Stimulated activated naive CD8-positive, alpha-beta T cell treated with anti-CD3 and anti-CD28 coated beads, Interleukin-15, amount 100 ng/mL, for 72 hours (primary cell): ENCODE measurements around the gene GFY.
"Not testable (repeated sequence)": the region's sequence is repeated elsewhere in the genome, so short reads cannot be mapped to it uniquely, and the experiment has no call there.

ENCODE experiments used
- ATAC-seq: fragments of 150-1000 bp; cut with Tn5 transposase; 2 replicates; pipeline ENCODE4 v1.10.0; 2021; ENCODE audit warnings: mild to moderate bottlenecking, moderate library complexity
- DNase-seq, 2 donors: peaks; one replicate each; pipeline ENCODE4 v3.0.0; 2021 to 2022
- H3K27ac Mint-ChIP-seq, 2 donors: one replicate each; pipeline ENCODE4 v1.8.0; 2022; ENCODE audit warnings: mild to moderate bottlenecking in 2 of 2, mixed read lengths in 2 of 2, moderate library complexity in 2 of 2
- H3K27me3 Mint-ChIP-seq: one replicate; pipeline ENCODE4 v1.8.0; 2022; ENCODE audit warnings: mixed read lengths
- H3K4me1 Mint-ChIP-seq: one replicate; pipeline ENCODE4 v1.8.0; 2022; ENCODE audit warnings: mild to moderate bottlenecking, mixed read lengths
- H3K4me3 Mint-ChIP-seq, 2 donors: one replicate each; pipeline ENCODE4 v1.8.0; 2022; ENCODE audit warnings: mild to moderate bottlenecking in 2 of 2, mixed read lengths in 2 of 2, moderate library complexity in 1 of 2
- H3K9me3 Mint-ChIP-seq, 2 donors: one replicate each; pipeline ENCODE4 v1.8.0; 2022; ENCODE audit warnings: mixed read lengths in 2 of 2

The GFY gene

DNA sequence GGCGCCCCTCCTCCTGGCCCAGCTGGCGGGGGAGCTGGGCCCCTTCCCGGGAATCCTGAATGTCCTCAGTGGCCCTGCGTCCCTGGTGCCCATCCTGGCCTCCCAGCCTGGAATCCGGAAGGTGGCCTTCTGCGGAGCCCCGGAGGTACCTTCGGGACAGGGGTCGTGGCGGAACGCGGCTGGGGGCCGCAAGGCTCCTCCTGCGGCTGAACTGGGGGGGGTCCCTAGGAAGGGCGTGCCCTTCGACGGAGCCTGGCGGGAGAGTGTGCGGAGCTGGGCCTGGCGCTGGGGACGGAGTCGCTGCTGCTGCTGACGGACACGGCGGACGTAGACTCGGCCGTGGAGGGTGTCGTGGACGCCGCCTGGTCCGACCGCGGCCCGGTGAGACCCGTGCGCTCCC, 36.5 kb downstream of the GFY start:
- no peak for DNase-seq
- Mint-ChIP-seq H3K4me1 (peaks cover 29% of the 10 kb centered on the region), H3K9me3 (no peaks in the 10 kb centered on the region), H3K27ac (no peak overlapping the region), H3K4me3 (no peak overlapping the region), H3K27me3 (no peaks in the 10 kb centered on the region)
- ATAC-seq = no peak

DNA sequence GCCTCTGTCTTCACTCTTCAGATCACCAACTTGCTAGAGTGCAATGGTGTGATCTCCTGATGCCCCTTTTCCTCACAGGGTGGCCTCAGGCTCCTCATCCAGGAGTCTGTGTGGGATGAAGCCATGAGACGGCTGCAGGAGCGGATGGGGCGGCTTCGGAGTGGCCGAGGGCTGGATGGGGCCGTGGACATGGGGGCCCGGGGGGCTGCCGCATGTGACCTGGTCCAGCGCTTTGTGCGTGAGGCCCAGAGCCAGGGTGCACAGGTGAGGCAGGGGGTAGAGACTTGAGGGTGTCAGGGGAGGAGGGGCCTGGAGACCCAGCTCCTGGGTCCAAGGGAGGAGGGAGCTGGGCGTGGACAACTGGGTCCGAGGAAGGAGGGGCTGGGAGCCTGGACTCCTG, 37.3 kb downstream of the GFY start:
- ATAC-seq (no peak), DNase-seq (no peak)
- no peaks in the 10 kb centered on the region for H3K27me3 Mint-ChIP-seq
- H3K9me3 Mint-ChIP-seq = no peaks in the 10 kb centered on the region
- H3K4me3 Mint-ChIP-seq = no peak overlapping the region
- H3K4me1 Mint-ChIP-seq = peaks cover 29% of the 10 kb centered on the region
- H3K27ac Mint-ChIP-seq = peak overlapping the region; percentile 5 to 13

DNA sequence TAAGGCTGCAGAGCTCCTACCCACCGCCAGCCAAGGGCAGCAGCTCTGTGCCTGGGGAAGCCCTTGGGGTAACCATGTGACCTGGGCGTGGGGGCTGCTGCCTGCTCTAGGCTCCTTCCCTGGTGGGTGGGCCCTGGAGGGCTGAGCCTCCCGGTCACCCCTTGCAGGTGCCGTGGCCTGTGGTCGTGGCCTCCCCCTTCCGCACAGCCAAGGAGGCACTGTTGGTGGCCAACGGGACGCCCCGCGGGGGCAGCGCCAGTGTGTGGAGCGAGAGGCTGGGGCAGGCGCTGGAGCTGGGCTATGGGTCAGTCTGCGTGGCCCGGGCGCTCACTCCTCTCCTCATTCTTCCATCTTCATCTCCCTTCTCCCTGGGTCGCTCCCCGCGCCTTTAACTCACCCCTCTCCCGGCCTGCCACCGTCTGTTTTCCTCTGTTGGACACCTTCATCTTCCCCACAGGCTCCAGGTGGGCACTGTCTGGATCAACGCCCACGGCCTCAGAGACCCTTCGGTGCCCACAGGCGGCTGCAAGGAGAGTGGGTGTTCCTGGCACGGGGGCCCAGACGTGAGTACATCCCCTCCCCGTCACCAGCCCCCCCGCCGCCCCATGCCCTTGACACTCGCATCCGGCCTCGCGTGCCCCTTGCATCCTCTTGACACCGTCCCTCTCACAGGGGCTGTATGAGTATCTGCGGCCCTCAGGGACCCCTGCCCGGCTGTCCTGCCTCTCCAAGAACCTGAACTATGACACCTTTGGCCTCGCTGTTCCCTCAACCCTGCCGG, 39.0 kb downstream of the GFY start:
- peaks cover 30% of the 10 kb centered on the region for H3K4me1 Mint-ChIP-seq
- no peaks in the 10 kb centered on the region for H3K27me3 Mint-ChIP-seq
- no peak overlapping the region for H3K27ac Mint-ChIP-seq
- DNase-seq = no peak
- no peak for ATAC-seq
- H3K4me3 Mint-ChIP-seq = no peak overlapping the region
- no peaks in the 10 kb centered on the region for H3K9me3 Mint-ChIP-seq

DNA sequence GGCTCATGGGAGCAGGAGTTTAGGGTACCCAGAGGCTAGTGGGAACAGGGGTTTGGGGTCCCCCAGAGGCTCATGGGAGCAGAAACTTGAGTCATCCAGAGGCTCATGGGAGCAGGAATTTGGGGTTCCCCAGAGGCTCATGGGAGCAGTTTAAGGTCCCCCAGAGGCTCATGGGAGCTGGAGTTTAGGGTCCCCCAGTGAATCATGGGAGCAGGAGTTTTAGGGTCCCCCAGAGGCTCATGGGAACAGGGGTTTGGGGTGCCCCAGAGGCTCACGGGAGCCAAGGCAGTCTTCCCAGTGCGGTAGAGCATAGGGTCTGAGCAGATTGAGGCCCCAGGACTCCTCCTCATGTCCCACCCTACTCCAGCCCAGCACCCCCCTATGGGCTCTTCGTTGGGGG, 40.2 kb downstream of the GFY start:
- H3K27me3 Mint-ChIP-seq = no peaks in the 10 kb centered on the region
- no peak for DNase-seq
- ATAC-seq = no peak
- H3K27ac Mint-ChIP-seq = peak overlapping the region; percentile 34 to 52
- no peaks in the 10 kb centered on the region for H3K9me3 Mint-ChIP-seq
- H3K4me1 Mint-ChIP-seq = peaks cover 42% of the 10 kb centered on the region
- H3K4me3 Mint-ChIP-seq = no peak overlapping the region

DNA sequence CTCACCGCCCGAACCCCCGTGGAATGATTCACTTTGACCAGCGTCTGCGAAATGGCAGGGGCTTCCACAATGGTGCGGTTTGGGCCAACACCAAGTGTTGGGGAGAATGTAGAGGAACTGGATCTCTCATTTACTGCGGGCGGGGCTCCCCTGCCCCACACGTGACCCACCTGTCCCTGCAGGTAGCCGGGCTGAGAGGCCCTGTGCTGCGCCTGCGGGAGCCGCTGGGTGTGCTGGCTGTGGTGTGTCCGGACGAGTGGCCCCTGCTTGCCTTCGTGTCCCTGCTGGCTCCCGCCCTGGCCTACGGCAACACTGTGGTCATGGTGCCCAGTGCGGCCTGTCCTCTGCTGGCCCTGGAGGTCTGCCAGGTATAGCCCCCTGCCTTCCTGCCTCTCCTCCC, 43.0 kb downstream of the GFY start:
- peak overlapping the region; percentile 42 to 59 for H3K27ac Mint-ChIP-seq
- no peaks in the 10 kb centered on the region for H3K27me3 Mint-ChIP-seq
- no peaks in the 10 kb centered on the region for H3K9me3 Mint-ChIP-seq
- DNase-seq = no peak
- H3K4me1 Mint-ChIP-seq = peaks cover 69% of the 10 kb centered on the region
- peak overlapping the region; percentile 77 to 85 for H3K4me3 Mint-ChIP-seq
- ATAC-seq = no peak

DNA sequence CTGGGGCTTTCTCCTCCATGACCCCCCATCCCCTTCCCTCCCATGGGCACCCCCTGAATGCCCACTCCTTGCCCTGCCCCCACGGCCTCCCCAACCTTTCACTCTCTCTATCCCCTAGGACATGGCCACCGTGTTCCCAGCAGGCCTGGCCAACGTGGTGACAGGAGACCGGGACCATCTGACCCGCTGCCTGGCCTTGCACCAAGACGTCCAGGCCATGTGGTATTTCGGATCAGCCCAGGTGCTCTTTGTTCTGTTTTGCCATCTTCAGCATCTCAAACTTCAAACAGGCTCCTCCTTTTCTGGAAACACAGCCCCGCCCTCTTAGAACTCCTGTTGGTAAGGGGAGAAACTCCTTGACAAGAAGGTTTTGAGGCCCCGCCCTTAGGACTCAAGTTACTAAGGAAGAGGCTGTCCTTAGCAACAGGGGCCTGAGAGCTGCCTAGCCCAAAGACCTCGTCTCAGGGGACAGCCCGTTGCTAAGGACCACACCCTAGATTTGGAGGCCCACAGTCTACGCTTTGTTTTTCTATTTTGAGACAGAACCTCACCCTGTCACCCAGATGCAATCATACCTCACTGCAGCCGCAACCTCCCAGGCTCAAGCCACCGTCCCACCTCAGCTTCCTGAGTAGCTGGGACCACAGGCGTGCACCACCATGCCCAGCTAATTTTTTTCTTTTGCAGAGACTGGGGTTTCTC, 43.7 kb downstream of the GFY start:
- H3K4me3 Mint-ChIP-seq = peak overlapping the region; percentile 77 to 85
- DNase-seq (peak; percentile 80 to 92), ATAC-seq (peak; percentile 85)
- peaks cover 76% of the 10 kb centered on the region for H3K4me1 Mint-ChIP-seq
- peak overlapping the region; percentile 93 to 97 for H3K27ac Mint-ChIP-seq
- no peaks in the 10 kb centered on the region for H3K9me3 Mint-ChIP-seq
- no peaks in the 10 kb centered on the region for H3K27me3 Mint-ChIP-seq

DNA sequence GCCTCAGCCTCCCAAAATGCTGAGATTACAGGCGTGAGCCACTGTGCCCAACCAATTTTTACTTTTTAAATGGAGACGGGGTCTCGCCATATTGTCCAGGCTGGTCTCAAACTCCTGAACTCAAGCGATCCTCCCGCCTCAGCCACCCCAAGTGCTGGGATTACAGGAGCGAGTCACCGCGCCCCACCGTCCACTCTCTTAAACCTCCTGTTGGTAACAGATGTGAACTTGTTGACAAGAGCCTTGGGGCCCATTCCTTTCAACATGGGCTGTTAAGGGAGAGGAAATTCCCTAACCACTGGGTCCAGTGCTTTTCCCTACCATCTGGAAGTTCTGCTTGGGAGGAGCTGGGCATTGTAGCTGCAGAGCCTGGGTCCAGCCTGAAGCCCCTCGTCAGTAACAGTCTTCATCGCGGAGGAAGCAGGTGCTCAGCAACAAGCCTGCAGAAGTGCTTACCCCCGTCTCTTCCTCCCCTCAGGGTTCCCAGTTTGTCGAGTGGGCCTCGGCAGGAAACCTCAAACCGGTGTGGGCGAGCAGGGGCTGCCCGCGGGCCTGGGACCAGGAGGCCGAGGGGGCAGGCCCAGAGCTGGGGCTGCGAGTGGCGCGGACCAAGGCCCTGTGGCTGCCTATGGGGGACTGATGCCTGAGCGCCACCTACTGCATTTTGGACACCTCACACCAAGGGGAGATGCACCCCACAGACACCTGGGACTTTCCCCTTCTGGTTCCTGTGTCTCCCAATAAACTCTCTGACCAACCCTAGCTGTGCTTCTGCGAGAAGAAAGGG, 44.8 kb downstream of the GFY start:
- H3K27ac Mint-ChIP-seq = peak overlapping the region; percentile 67 to 78
- DNase-seq (peak; percentile 92 to 96), ATAC-seq (peak; percentile 79)

DNA sequence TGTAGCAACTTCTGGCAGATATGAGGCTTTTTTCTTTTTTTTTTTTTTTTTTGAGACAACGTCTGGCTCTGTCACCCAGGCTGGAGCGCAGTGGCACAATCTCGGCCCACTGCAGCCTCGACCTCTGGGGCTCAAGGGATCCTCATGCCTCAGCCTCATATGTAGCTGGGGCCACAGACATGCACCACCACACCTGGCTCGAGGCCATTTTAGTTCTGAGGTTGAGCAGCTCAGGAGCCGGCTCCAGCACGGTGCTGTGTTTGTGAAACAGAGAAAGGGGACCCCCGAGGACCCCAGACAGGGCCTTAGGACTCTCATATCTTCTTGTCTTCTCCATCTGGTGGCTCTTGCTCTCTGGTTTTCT, 45.4 kb downstream of the GFY start:
- Mint-ChIP-seq H3K27me3 (no peaks in the 10 kb centered on the region), H3K4me1 (peaks cover 67% of the 10 kb centered on the region), H3K4me3 (peak overlapping the region; percentile 65 to 80), H3K9me3 (no peaks in the 10 kb centered on the region), H3K27ac (peak overlapping the region in 1 of 2 donors; percentile 62)
- DNase-seq (no peak), ATAC-seq (no peak)

More for the DNA sequence above, 44.8 kb downstream of the GFY start:
- peak overlapping the region; percentile 65 to 80 for H3K4me3 Mint-ChIP-seq
- H3K9me3 Mint-ChIP-seq = no peaks in the 10 kb centered on the region
- H3K27me3 Mint-ChIP-seq = no peaks in the 10 kb centered on the region
- H3K4me1 Mint-ChIP-seq = peaks cover 67% of the 10 kb centered on the region

DNA sequence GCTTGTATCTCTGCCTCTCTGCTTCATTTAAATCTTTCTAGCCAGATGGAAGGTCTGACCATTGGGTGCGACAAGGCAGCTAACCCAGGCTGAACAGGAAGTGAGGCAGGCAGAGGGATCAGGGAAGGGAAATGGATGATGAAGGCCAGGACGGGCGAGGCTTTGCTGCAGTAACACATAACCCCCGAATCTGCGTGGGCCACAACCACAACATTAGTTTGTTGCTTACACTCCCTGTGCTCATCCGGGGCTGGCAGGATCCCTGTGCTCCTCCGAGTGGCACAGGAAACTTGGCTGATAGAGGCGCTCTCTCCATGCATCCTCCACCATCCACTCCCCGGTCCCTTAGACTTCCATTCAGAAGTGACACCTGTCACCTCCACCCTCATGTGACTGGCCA, 47.7 kb downstream of the GFY start:
- no peaks in the 10 kb centered on the region for H3K27me3 Mint-ChIP-seq
- H3K4me3 Mint-ChIP-seq = peak overlapping the region; percentile 94 to 99
- H3K4me1 Mint-ChIP-seq = peaks cover 82% of the 10 kb centered on the region
- ATAC-seq (no peak), DNase-seq (no peak)
- H3K27ac Mint-ChIP-seq = peak overlapping the region in 1 of 2 donors; percentile 81
- no peaks in the 10 kb centered on the region for H3K9me3 Mint-ChIP-seq

DNA sequence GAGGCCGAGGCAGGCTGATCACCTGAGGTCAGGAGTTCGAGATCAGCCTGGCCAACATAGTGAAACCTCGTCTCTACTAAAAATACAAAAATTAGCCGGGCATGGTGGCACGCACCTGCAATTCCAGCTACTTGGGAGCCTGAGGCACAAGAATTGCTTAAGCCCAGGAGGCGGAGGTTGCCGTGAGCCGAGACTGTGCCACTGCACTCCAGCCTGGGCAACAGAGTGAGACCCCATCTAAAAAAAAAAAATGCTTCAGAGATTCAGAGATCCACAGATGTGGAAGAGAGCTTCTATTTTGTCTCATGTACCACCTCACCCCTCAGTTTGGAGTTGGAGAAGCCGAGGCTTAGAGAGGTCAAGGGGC, 48.3 kb downstream of the GFY start:
- H3K4me3 Mint-ChIP-seq = peak overlapping the region; percentile 94 to 99
- DNase-seq, H3K27me3 Mint-ChIP-seq, H3K9me3 Mint-ChIP-seq, ATAC-seq: not testable (repeated sequence)
- H3K4me1 Mint-ChIP-seq = peaks cover 79% of the 10 kb centered on the region
- peak overlapping the region; percentile 55 to 97 for H3K27ac Mint-ChIP-seq

DNA sequence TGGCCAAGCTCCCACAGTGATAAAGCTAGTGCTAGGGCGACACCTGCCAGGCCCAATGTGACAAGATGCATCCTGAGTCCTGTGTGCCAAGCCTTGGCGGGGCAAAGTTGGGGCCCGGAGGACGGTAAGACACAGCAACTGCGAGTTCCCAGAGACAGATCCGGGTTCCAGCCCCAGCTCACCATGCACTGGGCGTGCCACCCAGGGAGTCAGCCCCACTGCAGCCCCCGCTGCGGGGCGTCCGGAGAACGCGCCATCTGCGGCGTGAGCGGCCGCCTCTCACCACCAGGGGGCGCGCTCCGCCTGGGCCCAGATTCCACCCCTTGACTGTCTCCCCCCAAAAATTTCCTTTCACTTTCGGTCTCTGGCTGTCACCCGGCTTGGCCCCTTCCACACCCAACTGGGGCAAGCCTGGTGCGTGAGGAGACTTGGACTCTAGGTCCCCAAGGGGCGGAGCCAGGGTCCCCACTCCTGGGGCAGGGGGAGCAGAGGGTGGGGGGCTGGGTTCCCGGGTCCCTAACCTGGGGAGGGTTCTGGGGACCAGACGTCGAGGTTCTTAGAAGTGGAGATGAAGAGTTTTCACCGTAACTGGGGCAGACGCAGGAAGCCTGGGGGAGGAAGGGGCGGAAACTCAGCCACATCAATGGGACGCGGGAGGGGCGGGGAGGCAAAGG, 48.8 kb downstream of the GFY start, which contains the start of gene FLT3LG:
FLT3LG (plus strand) TSS at position 348 of the 674 bp plus-strand sequence. CDS start 425 bp downstream, outside the sequence.
- H3K4me3 Mint-ChIP-seq = peak within 1 kb of the TSS; percentile 94 to 99
- no peaks in the 10 kb centered on the region for H3K9me3 Mint-ChIP-seq
- ATAC-seq (peak; percentile 63), DNase-seq (peak; percentile 92 to 95)
- peaks cover 79% of the 10 kb centered on the region for H3K4me1 Mint-ChIP-seq
- H3K27ac Mint-ChIP-seq = peak within 1 kb of the TSS; percentile 94 to 97
- no peaks in the 10 kb centered on the region for H3K27me3 Mint-ChIP-seq

DNA sequence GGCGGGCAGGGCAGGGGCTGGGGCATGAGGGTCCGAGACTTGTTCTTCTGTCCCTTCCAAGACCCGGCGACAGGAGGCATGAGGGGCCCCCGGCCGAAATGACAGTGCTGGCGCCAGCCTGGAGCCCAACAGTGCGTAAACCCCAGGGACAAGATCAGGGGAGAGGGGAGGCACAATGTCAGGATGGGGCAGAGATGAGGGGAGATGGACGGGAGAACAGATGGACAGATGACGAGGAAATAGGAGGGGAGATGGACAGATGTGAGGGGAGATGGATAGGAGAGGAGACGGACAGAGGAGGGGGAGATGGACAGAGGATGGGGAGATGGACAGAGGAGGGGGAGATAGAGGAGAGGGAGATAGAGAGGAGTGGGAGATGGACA, 49.3 kb downstream of the GFY start:
- Mint-ChIP-seq H3K9me3 (no peaks in the 10 kb centered on the region), H3K27me3 (no peaks in the 10 kb centered on the region), H3K4me3 (peak overlapping the region; percentile 94 to 99), H3K4me1 (peaks cover 77% of the 10 kb centered on the region), H3K27ac (peak overlapping the region; percentile 94)
- no peak for ATAC-seq
- no peak for DNase-seq

DNA sequence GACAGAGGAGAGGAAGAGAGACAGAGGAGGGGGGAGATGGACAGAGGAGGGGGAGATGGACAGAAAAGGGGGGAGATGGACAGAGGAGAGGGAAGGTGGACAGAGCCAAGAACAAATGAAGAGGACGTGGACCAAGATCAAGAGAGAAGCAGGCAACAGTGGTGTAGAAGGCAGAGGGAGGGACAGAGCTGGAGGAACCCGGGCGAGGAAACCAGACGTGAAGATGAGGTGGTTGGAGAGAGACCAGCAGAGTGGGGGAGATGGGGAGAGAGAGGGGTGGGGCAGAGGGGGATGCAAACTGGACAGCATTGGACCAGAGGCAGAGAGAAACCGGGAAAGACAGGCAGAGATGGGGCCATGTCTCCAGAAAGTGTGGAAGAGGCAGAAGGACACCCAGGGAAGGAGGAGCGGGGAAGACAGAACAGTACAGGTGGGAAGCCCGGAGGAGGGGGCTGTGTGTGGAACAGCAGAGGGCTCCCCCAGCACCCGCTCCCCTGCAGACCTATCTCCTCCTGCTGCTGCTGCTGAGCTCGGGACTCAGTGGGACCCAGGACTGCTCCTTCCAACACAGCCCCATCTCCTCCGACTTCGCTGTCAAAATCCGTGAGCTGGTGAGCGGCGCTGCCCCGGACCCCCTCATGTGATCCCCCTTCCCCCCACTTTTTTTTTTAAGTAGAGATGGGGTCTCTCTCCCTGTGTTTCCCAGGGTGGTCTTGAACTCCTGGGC, 50.2 kb downstream of the GFY start:
- Mint-ChIP-seq H3K9me3 (no peaks in the 10 kb centered on the region), H3K4me1 (peaks cover 77% of the 10 kb centered on the region), H3K27ac (peak overlapping the region; percentile 94 to 96), H3K4me3 (peak overlapping the region; percentile 94 to 99), H3K27me3 (no peaks in the 10 kb centered on the region)
- DNase-seq (peak in 1 of 2 donors; percentile 45), ATAC-seq (peak; percentile 12)

DNA sequence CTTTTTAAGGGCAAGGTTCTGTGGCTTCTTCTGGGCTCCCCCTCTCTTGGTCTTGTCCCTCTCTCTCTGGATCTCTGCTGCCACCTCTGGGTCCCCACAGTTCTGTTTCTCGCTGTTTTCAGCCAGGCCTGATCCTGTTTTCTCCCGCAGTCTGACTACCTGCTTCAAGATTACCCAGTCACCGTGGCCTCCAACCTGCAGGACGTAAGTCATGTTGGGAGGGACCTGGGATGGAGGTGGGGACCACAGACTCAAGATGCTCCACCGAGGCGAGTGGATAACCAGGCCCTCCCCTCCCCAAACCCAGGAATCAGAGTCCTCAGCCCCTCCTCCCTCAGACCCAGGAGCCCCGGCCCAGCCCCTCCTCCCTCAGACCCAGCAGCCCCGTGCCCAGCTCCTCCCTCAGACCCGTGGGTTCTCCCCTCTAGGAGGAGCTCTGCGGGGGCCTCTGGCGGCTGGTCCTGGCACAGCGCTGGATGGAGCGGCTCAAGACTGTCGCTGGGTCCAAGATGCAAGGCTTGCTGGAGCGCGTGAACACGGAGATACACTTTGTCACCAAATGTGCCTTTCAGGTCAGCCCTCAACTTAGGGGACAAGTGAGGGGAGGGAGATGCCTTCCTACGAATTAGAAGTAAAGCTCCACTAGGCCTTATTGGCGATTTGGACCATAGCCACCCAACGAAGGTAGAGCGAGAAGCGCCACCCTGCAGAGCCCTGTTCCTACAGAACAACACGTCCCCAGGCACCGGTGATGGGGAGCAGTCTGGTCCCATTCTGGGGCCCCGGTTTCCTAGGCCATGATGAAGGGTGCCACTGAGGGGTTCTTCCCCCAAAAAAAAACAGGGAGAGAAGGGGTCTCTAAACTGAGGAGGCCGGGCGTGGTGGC, 51.0 kb downstream of the GFY start:
- peaks cover 77% of the 10 kb centered on the region for H3K4me1 Mint-ChIP-seq
- peak overlapping the region; percentile 94 to 96 for H3K27ac Mint-ChIP-seq
- peak overlapping the region; percentile 94 to 99 for H3K4me3 Mint-ChIP-seq
- H3K27me3 Mint-ChIP-seq = no peaks in the 10 kb centered on the region
- ATAC-seq (peak; percentile 81), DNase-seq (peak; percentile 84 to 90)
- H3K9me3 Mint-ChIP-seq = no peaks in the 10 kb centered on the region
